HEK293 (cell line): Measurements from ENCODE around the gene ZDHHC17.

Experiments used
- CTCF ChIA-PET: fragments of 350-600 bp; formaldehyde crosslinking; extraction: SDS; loops from one replicate; lab custom pipeline; 2021; ENCODE audit warnings: antibody characterized with exemption; lab: Yijun Ruan, JAX
- POLR2A ChIA-PET: fragments of 300-600 bp; formaldehyde crosslinking; extraction: SDS; loops from one replicate; lab custom pipeline; 2020; ENCODE audit warnings: antibody characterized with exemption, inconsistent platforms; lab: Yijun Ruan, JAX
- H3K27ac ChIP-seq: fragments of 200-500 bp; sonication (Bioruptor generic); 2 replicates; pipeline ENCODE4 v1.5.1; 2014; ENCODE audit warnings: low read depth, low read length, control low read depth, inconsistent platforms; ENCODE audit errors: extremely low read depth
- H3K36me3 ChIP-seq, 2 experiments: fragments of 200-500 bp in 1 of 2; sonication (Bioruptor generic) in 1 of 2; 1 replicate in 1 of 2; 2 replicates in 1 of 2; pipeline ENCODE4 v1.5.1; 2014 to 2017; ENCODE audit warnings: inconsistent platforms in 2 of 2, low read length in 2 of 2; ENCODE audit not compliant: control insufficient read depth in 2 of 2, insufficient read depth in 1 of 2
- H3K4me1 ChIP-seq: fragments of 200-500 bp; sonication (Bioruptor generic); 2 replicates; pipeline ENCODE4 v1.5.1; 2014; ENCODE audit warnings: mild to moderate bottlenecking, low read length, inconsistent platforms; ENCODE audit not compliant: control insufficient read depth, insufficient read depth
- H3K4me3 ChIP-seq: 2 replicates; pipeline ENCODE4 v1.5.1; 2011; ENCODE audit warnings: low read depth, mild to moderate bottlenecking, control low read depth, low read length, moderate library complexity
- H3K9me3 ChIP-seq: fragments of 200-500 bp; sonication (Bioruptor generic); 2 replicates; pipeline ENCODE4 v1.5.1; 2014; ENCODE audit warnings: low read depth, low read length, inconsistent platforms; ENCODE audit not compliant: control insufficient read depth, insufficient read depth
- GLI4 ChIP-seq: fragments of 450-650 bp; formaldehyde crosslinking; IDR thresholded peaks from 2 replicates; pipeline ENCODE4 v1.5.1; 2016; ENCODE audit warnings: missing biosample characterization, missing genetic modification characterization
- GLIS1 ChIP-seq: fragments of 450-650 bp; formaldehyde crosslinking; IDR thresholded peaks from 2 replicates; pipeline ENCODE4 v1.5.1; 2016; ENCODE audit warnings: missing biosample characterization, missing genetic modification characterization
- KLF10 ChIP-seq: fragments of 450-650 bp; IDR thresholded peaks from 2 replicates; pipeline ENCODE4 v1.5.1; 2018; ENCODE audit warnings: missing biosample characterization, mild to moderate bottlenecking, missing genetic modification characterization
- MZF1 ChIP-seq: fragments of 450-650 bp; formaldehyde crosslinking; IDR thresholded peaks from 2 replicates; pipeline ENCODE4 v1.5.1; 2017; ENCODE audit warnings: missing biosample characterization, missing genetic modification characterization, borderline replicate concordance
- OSR2 ChIP-seq: fragments of 450-650 bp; formaldehyde crosslinking; IDR thresholded peaks from 2 replicates; pipeline ENCODE4 v1.5.1; 2016; ENCODE audit warnings: missing biosample characterization, missing genetic modification characterization
- PBX3 ChIP-seq: sonication (generic); formaldehyde crosslinking; IDR thresholded peaks from 2 replicates; pipeline ENCODE4 v1.8.1; 2022; ENCODE audit warnings: mild to moderate bottlenecking, moderate library complexity, missing genetic modification reagents
- SALL2 ChIP-seq: fragments of 450-650 bp; formaldehyde crosslinking; IDR thresholded peaks from 2 replicates; pipeline ENCODE4 v1.5.0; 2017; ENCODE audit warnings: missing biosample characterization, mild to moderate bottlenecking, missing genetic modification characterization, borderline replicate concordance
- ZBTB21 ChIP-seq: fragments of 450-650 bp; formaldehyde crosslinking; IDR thresholded peaks from 2 replicates; pipeline ENCODE4 v1.5.1; 2017; ENCODE audit warnings: missing biosample characterization, missing genetic modification characterization
- ZEB2 ChIP-seq: fragments of 450-650 bp; formaldehyde crosslinking; IDR thresholded peaks from 2 replicates; pipeline ENCODE4 v1.5.1; 2016; ENCODE audit warnings: missing biosample characterization, missing genetic modification characterization
- ZNF121 ChIP-seq: fragments of 450-650 bp; formaldehyde crosslinking; IDR thresholded peaks from 2 replicates; pipeline ENCODE4 v1.5.1; 2016; ENCODE audit warnings: missing biosample characterization, missing genetic modification characterization
- ZNF133 ChIP-seq: fragments of 450-650 bp; formaldehyde crosslinking; IDR thresholded peaks from 2 replicates; pipeline ENCODE4 v1.5.1; 2016; ENCODE audit warnings: missing biosample characterization, missing genetic modification characterization
- ZNF221 ChIP-seq: fragments of 450-650 bp; formaldehyde crosslinking; IDR thresholded peaks from 2 replicates; pipeline ENCODE4 v1.5.1; 2017; ENCODE audit warnings: missing biosample characterization, missing genetic modification characterization, borderline replicate concordance
- ZNF223 ChIP-seq: fragments of 450-650 bp; formaldehyde crosslinking; IDR thresholded peaks from 2 replicates; pipeline ENCODE4 v1.5.1; 2016; ENCODE audit warnings: missing biosample characterization, missing genetic modification characterization
- ZNF23 ChIP-seq: fragments of 450-650 bp; formaldehyde crosslinking; IDR thresholded peaks from 2 replicates; pipeline ENCODE4 v1.5.1; 2016; ENCODE audit warnings: missing biosample characterization, missing genetic modification characterization, borderline replicate concordance
- ZNF239 ChIP-seq: fragments of 450-650 bp; formaldehyde crosslinking; IDR thresholded peaks from 2 replicates; pipeline ENCODE4 v1.5.1; 2016; ENCODE audit warnings: missing biosample characterization, missing genetic modification characterization
- ZNF311 ChIP-seq: fragments of 450-650 bp; formaldehyde crosslinking; IDR thresholded peaks from 2 replicates; pipeline ENCODE4 v1.5.1; 2017; ENCODE audit warnings: missing biosample characterization, missing genetic modification characterization, borderline replicate concordance
- ZNF341 ChIP-seq: fragments of 450-650 bp; formaldehyde crosslinking; IDR thresholded peaks from 2 replicates; pipeline ENCODE4; 2016; ENCODE audit warnings: low read depth, missing biosample characterization, missing genetic modification characterization
- ZNF350 ChIP-seq: fragments of 450-650 bp; formaldehyde crosslinking; IDR thresholded peaks from 2 replicates; pipeline ENCODE4 v1.5.0; 2017; ENCODE audit warnings: missing biosample characterization, mild to moderate bottlenecking, missing genetic modification characterization
- ZNF354C ChIP-seq: fragments of 450-650 bp; formaldehyde crosslinking; IDR thresholded peaks from 2 replicates; pipeline ENCODE4 v1.5.1; 2016; ENCODE audit warnings: missing biosample characterization, missing genetic modification characterization, low read depth, borderline replicate concordance
- ZNF37A ChIP-seq: fragments of 450-650 bp; IDR thresholded peaks from 2 replicates; pipeline ENCODE4 v1.5.1; 2018; ENCODE audit warnings: missing biosample characterization, missing genetic modification characterization
- ZNF404 ChIP-seq: fragments of 450-650 bp; formaldehyde crosslinking; IDR thresholded peaks from 2 replicates; pipeline ENCODE4 v1.5.1; 2017; ENCODE audit warnings: missing biosample characterization, missing genetic modification characterization
- ZNF513 ChIP-seq: fragments of 450-650 bp; IDR thresholded peaks from 2 replicates; pipeline ENCODE4 v1.5.1; 2018; ENCODE audit warnings: missing biosample characterization, missing genetic modification characterization
- ZNF549 ChIP-seq: fragments of 450-650 bp; IDR thresholded peaks from 2 replicates; pipeline ENCODE4 v1.5.1; 2018; ENCODE audit warnings: missing biosample characterization, missing genetic modification characterization, mild to moderate bottlenecking, inconsistent platforms, moderate library complexity
- ZNF660 ChIP-seq: fragments of 450-650 bp; IDR thresholded peaks from 2 replicates; pipeline ENCODE4 v1.5.1; 2018; ENCODE audit warnings: missing biosample characterization, mild to moderate bottlenecking, missing genetic modification characterization
- ZNF776 ChIP-seq: fragments of 450-650 bp; formaldehyde crosslinking; IDR thresholded peaks from 2 replicates; pipeline ENCODE4 v1.5.0; 2017; ENCODE audit warnings: missing biosample characterization, missing genetic modification characterization, borderline replicate concordance
- ZNF830 ChIP-seq: fragments of 450-650 bp; IDR thresholded peaks from 2 replicates; pipeline ENCODE4 v1.5.0; 2018; ENCODE audit warnings: missing biosample characterization, missing genetic modification characterization, low read depth, mild to moderate bottlenecking, moderate library complexity
- TF ChIP-seq, protein P1 (sequence below): fragments of 450-650 bp; formaldehyde crosslinking; IDR thresholded peaks from 2 replicates; pipeline ENCODE4 v1.5.1; 2016; ENCODE audit warnings: missing biosample characterization, missing genetic modification characterization
- TF ChIP-seq, protein P2 (sequence below): fragments of 450-650 bp; formaldehyde crosslinking; IDR thresholded peaks from 2 replicates; pipeline ENCODE4 v1.5.1; 2016; ENCODE audit warnings: missing biosample characterization, missing genetic modification characterization

Gene ZDHHC17

GRCh38 chr12:76896274-76896673 lies 132.4 kb downstream of the ZDHHC17 start:
- ChIA-PET CTCF (no interaction called here), POLR2A (no interaction called here)
- no peaks in the 10 kb centered on the region for H3K9me3 ChIP-seq
- TF ChIP-seq KLF10 (tag by site-specific recombination) (no peak), ZNF311 (tag by site-specific recombination) (no peak)
- H3K27ac ChIP-seq: no peak overlapping the region
- no peaks in the 10 kb centered on the region for H3K4me1 ChIP-seq
- no peak overlapping the region for H3K4me3 ChIP-seq
- no peaks in the 10 kb centered on the region for H3K36me3 ChIP-seq

GRCh38 chr12:76898442-76898841 lies 134.5 kb downstream of the ZDHHC17 start:
- Histone ChIP-seq H3K4me3 (no peak overlapping the region), H3K4me1 (peaks cover 3% of the 10 kb centered on the region), H3K27ac (no peak overlapping the region), H3K9me3 (no peaks in the 10 kb centered on the region), H3K36me3 (no peaks in the 10 kb centered on the region)
- TF ChIP-seq ZNF776 (tag by site-specific recombination) (no peak), ZNF221 (tag by site-specific recombination) (no peak), ZNF223 (tag by site-specific recombination) (no peak), ZNF830 (tag by site-specific recombination) (no peak), MZF1 (tag by site-specific recombination) (no peak), SALL2 (tag by site-specific recombination) (no peak), ZNF513 (no peak), ZNF23 (tag by site-specific recombination) (no peak), ZNF549 (tag by site-specific recombination) (no peak), ZNF239 (tag by site-specific recombination) (no peak), ZNF37A (tag by site-specific recombination) (no peak), ZNF133 (tag by site-specific recombination) (no peak), ZNF660 (tag by site-specific recombination) (no peak)
- TF ChIP-seq, protein P1, sequence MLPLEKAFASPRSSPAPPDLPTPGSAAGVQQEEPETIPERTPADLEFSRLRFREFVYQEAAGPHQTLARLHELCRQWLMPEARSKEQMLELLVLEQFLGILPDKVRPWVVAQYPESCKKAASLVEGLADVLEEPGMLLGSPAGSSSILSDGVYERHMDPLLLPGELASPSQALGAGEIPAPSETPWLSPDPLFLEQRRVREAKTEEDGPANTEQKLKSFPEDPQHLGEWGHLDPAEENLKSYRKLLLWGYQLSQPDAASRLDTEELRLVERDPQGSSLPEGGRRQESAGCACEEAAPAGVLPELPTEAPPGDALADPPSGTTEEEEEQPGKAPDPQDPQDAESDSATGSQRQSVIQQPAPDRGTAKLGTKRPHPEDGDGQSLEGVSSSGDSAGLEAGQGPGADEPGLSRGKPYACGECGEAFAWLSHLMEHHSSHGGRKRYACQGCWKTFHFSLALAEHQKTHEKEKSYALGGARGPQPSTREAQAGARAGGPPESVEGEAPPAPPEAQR (tag by site-specific recombination): no peak
- POLR2A ChIA-PET: no interaction called here
- CTCF ChIA-PET: interaction anchor here (1.7 kb wide), 1 partner anchor 8 kb away, joined by 5 read pairs; no protein-coding TSS in a partner anchor

GRCh38 chr12:76899522-76899921 lies 135.6 kb downstream of the ZDHHC17 start:
- POLR2A ChIA-PET: no interaction called here
- Histone ChIP-seq H3K27ac (no peak overlapping the region), H3K36me3 (no peaks in the 10 kb centered on the region), H3K4me1 (peaks cover 3% of the 10 kb centered on the region), H3K4me3 (no peak overlapping the region), H3K9me3 (no peaks in the 10 kb centered on the region)
- CTCF ChIA-PET: interaction anchor here (0.7 kb wide), 2 partner anchors 356 to 1302 kb away, joined by 3 read pairs; no protein-coding TSS in a partner anchor
- TF ChIP-seq ZNF121 (tag by site-specific recombination) (no peak), ZNF341 (tag by site-specific recombination) (no peak), ZNF350 (tag by site-specific recombination) (no peak), GLI4 (tag by site-specific recombination) (no peak), OSR2 (tag by site-specific recombination) (no peak), PBX3 (CRISPR knock-in tag) (no peak), ZNF354C (tag by site-specific recombination) (no peak), ZEB2 (tag by site-specific recombination) (no peak), ZNF404 (tag by site-specific recombination) (no peak), GLIS1 (no peak), ZBTB21 (tag by site-specific recombination) (no peak)
- TF ChIP-seq, protein P2, sequence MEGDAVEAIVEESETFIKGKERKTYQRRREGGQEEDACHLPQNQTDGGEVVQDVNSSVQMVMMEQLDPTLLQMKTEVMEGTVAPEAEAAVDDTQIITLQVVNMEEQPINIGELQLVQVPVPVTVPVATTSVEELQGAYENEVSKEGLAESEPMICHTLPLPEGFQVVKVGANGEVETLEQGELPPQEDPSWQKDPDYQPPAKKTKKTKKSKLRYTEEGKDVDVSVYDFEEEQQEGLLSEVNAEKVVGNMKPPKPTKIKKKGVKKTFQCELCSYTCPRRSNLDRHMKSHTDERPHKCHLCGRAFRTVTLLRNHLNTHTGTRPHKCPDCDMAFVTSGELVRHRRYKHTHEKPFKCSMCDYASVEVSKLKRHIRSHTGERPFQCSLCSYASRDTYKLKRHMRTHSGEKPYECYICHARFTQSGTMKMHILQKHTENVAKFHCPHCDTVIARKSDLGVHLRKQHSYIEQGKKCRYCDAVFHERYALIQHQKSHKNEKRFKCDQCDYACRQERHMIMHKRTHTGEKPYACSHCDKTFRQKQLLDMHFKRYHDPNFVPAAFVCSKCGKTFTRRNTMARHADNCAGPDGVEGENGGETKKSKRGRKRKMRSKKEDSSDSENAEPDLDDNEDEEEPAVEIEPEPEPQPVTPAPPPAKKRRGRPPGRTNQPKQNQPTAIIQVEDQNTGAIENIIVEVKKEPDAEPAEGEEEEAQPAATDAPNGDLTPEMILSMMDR (tag by site-specific recombination): no peak
